GM20431 (cell line): ENCODE data around the gene GNS.

ENCODE experiments used
- in situ Hi-C: fragments of 300-500 bp; cut with MseI, MboI; formaldehyde crosslinking; loops from one replicate; pipeline ENCODE4 v1.15.0; 2020; ENCODE audit warnings: low sequenced_read_pairs; ENCODE audit not compliant: unreplicated experiment

The GNS gene

GRCh38 chr12:64706857-64707256 lies 52.3 kb downstream of the GNS start:
- in situ Hi-C loops = no loop called here

GRCh38 chr12:64706306-64706705 lies 52.9 kb downstream of the GNS start:
- in situ Hi-C loops = no loop called here

GRCh38 chr12:64701283-64701682 lies 57.9 kb downstream of the GNS start:
- in situ Hi-C loops = no loop called here

GRCh38 chr12:64700532-64700931 lies 58.7 kb downstream of the GNS start:
- in situ Hi-C loops = no loop called here

GRCh38 chr12:64699504-64700115 lies 59.6 kb downstream of the GNS start:
- in situ Hi-C loops = loop anchor here (10.0 kb wide), 1 partner anchor 145 kb away; no protein-coding TSS in a partner anchor

- in situ Hi-C loops = loop anchor here (10.0 kb wide), 1 partner anchor 141 kb away; no protein-coding TSS in a partner anchor
These were observed 63.0 kb downstream of the GNS start for GRCh38 chr12:64696080-64696741.

- in situ Hi-C loops = loop anchor here (10.0 kb wide), 1 partner anchor 141 kb away; no protein-coding TSS in a partner anchor
These were observed 63.7 kb downstream of the GNS start for GRCh38 chr12:64695550-64695949.

- in situ Hi-C loops = loop anchor here (10.0 kb wide), 1 partner anchor 140 kb away; no protein-coding TSS in a partner anchor
These were observed 64.8 kb downstream of the GNS start for GRCh38 chr12:64694130-64695040.

- in situ Hi-C loops = loop anchor here (10.0 kb wide), 1 partner anchor 137 kb away; no protein-coding TSS in a partner anchor
These were observed 67.2 kb downstream of the GNS start for GRCh38 chr12:64691795-64692583.

- in situ Hi-C loops = loop anchor here (10.0 kb wide), 1 partner anchor 137 kb away; no protein-coding TSS in a partner anchor
These were observed 67.9 kb downstream of the GNS start for GRCh38 chr12:64691227-64691794.

GRCh38 chr12:64690236-64690635 lies 69.0 kb downstream of the GNS start:
- in situ Hi-C loops = loop anchor here (10.0 kb wide), 1 partner anchor 135 kb away; no protein-coding TSS in a partner anchor

GRCh38 chr12:64688715-64689114 lies 70.5 kb downstream of the GNS start:
- in situ Hi-C loops = no loop called here

GRCh38 chr12:64688219-64688618 lies 71.0 kb downstream of the GNS start:
- in situ Hi-C loops = no loop called here

- in situ Hi-C loops = no loop called here
These were observed 71.4 kb downstream of the GNS start for GRCh38 chr12:64687816-64688215.

GRCh38 chr12:64685605-64686004 lies 73.6 kb downstream of the GNS start:
- in situ Hi-C loops = no loop called here

- in situ Hi-C loops = no loop called here
These were observed 74.2 kb downstream of the GNS start for GRCh38 chr12:64685050-64685449.

- in situ Hi-C loops = no loop called here
These were observed 75.2 kb downstream of the GNS start for GRCh38 chr12:64683816-64684543.

GRCh38 chr12:64682572-64683277 lies 76.5 kb downstream of the GNS start:
- in situ Hi-C loops = no loop called here
